CD4-positive, alpha-beta T cell (primary cell): ENCODE data around the gene HEPHL1. TPM values are rescaled to one million over a fixed set of nuclear protein-coding genes. Genes with fewer than 3 reads are reported as not detected.

Source experiments
- ATAC-seq: fragments of 200-7000 bp; cut with Tn5 transposase; one replicate; pipeline ENCODE4 v1.10.0; 2022; ENCODE audit warnings: mild to moderate bottlenecking; ENCODE audit not compliant: poor library complexity
- CTCF ChIA-PET: fragments of 350-600 bp; sonication (Branson Sonifier 250); formaldehyde crosslinking; loops from one replicate; lab custom pipeline; 2021; ENCODE audit warnings: antibody characterized with exemption, inconsistent platforms; lab: Charles Lee
- POLR2A ChIA-PET: fragments of 350-600 bp; sonication (Branson Sonifier 250); formaldehyde crosslinking; loops from one replicate; lab custom pipeline; 2021; ENCODE audit warnings: antibody characterized with exemption, inconsistent platforms; lab: Charles Lee
- DNase-seq, 14 experiments: peaks; one replicate each; pipeline ENCODE4 v3.0.0-alpha.2; 2013 to 2020; ENCODE audit warnings: mixed read lengths in 2 of 14
- H3K27ac ChIP-seq, 2 donors: one replicate each; pipeline versions ENCODE4 v1.5.1 to v1.7.0; 2013; ENCODE audit warnings: low read length in 2 of 2, low read depth in 1 of 2, mild to moderate bottlenecking in 1 of 2
- H3K27me3 ChIP-seq, 2 experiments: 1 replicate in 1 of 2; 2 replicates in 1 of 2; pipeline versions ENCODE4 v1.6.1 to v1.7.0; 2013; ENCODE audit warnings: low read length in 2 of 2, control low read depth in 1 of 2, mild to moderate bottlenecking in 1 of 2, moderate library complexity in 1 of 2; ENCODE audit not compliant: insufficient read depth in 2 of 2, control insufficient read depth in 1 of 2
- H3K36me3 ChIP-seq: one replicate; pipeline ENCODE4 v1.6.1; 2013; ENCODE audit warnings: low read length, control low read depth; ENCODE audit not compliant: insufficient read depth
- H3K4me1 ChIP-seq: one replicate; pipeline ENCODE4 v1.6.1; 2013; ENCODE audit warnings: low read length, control low read depth; ENCODE audit not compliant: insufficient read depth
- H3K4me3 ChIP-seq: one replicate; pipeline ENCODE4 v1.5.1; 2013; ENCODE audit warnings: mild to moderate bottlenecking, low read length, moderate library complexity
- H3K9me3 ChIP-seq, 2 experiments: 1 replicate in 1 of 2; 2 replicates in 1 of 2; pipeline versions ENCODE4 v1.6.1 to v1.7.0; 2013; ENCODE audit warnings: low read length in 2 of 2, mild to moderate bottlenecking in 2 of 2, control low read depth in 1 of 2, moderate library complexity in 1 of 2; ENCODE audit not compliant: control insufficient read depth in 1 of 2, insufficient read depth in 1 of 2
- H3K27ac Mint-ChIP-seq: one replicate; pipeline ENCODE4 v1.8.0; 2020; ENCODE audit warnings: mixed read lengths
- H3K27me3 Mint-ChIP-seq: one replicate; pipeline ENCODE4 v1.8.0; 2021; ENCODE audit warnings: mixed read lengths
- H3K36me3 Mint-ChIP-seq: one replicate; pipeline ENCODE4 v1.8.0; 2021; ENCODE audit warnings: low read depth, mixed read lengths
- H3K4me1 Mint-ChIP-seq: one replicate; pipeline ENCODE4 v1.8.0; 2021; ENCODE audit warnings: low read depth, mixed read lengths
- H3K4me3 Mint-ChIP-seq: one replicate; pipeline ENCODE4 v1.8.0; 2020; ENCODE audit warnings: mild to moderate bottlenecking, mixed read lengths
- H3K9me3 Mint-ChIP-seq: one replicate; pipeline ENCODE4 v1.8.0; 2020; ENCODE audit warnings: mixed read lengths
- intact Hi-C, 2 experiments: fragments of 100-400 bp; cut with DNase I in 1 of 2; cut with micrococcal nuclease in 1 of 2; formaldehyde crosslinking; loops; one replicate each; pipeline versions ENCODE4 v1.15.1 to v1.9.0; 2023 to 2025; cut with DNase I, micrococcal nuclease
- total RNA-seq, 174 experiments: library from RNA in 2 of 174; stranded (reverse) in 2 of 174; gene quantifications; one replicate each; pipeline ENCODE4 v1.2.3 and lab custom pipeline; 2021 to 2026
- TF ChIP-seq, protein P1 (sequence below): fragments of 200-600 bp; IDR thresholded peaks from one replicate; pipeline ENCODE4 v1.8.0; 2022; ENCODE audit warnings: antibody characterized with exemption, mild to moderate bottlenecking

The HEPHL1 gene
- total RNA-seq, 2 experiments from 2014 or later = not detected

DNA sequence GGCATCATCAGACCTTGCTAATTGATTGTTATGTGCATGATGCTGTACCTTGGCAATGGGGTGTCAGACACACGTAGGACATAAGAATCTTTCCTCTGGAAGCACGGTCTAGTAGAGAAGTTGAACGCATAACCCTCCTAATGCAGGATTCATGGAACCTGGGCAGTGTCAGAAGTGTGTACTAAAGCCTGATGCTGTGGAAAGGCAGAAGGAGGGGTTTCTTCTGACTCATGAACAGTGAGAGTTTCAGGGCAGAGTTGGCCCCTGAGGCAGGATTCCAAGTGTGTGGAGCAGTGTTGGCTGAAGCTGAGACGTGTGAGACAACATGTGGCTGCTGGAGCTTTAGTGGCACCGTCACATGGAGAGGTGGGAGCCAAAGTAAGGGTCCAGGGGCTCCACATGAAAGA, 111.0 kb downstream of the HEPHL1 start:
- H3K36me3 Mint-ChIP-seq = no peaks in the 10 kb centered on the region
- H3K27ac ChIP-seq = no peak overlapping the region
- peaks cover 0 to 9% of the 10 kb centered on the region in 2 experiments for H3K9me3 ChIP-seq
- H3K4me3 Mint-ChIP-seq = no peak overlapping the region
- no peak for ATAC-seq
- intact Hi-C loops = loop anchor here in 1 of 2 experiments (10.0 kb wide), 1 partner anchor 937 kb away; the partner anchor contains the start of gene SLC36A4
- peaks cover 59% of the 10 kb centered on the region for H3K4me1 ChIP-seq
- no peaks in the 10 kb centered on the region for H3K27me3 Mint-ChIP-seq
- TF ChIP-seq, protein P1, sequence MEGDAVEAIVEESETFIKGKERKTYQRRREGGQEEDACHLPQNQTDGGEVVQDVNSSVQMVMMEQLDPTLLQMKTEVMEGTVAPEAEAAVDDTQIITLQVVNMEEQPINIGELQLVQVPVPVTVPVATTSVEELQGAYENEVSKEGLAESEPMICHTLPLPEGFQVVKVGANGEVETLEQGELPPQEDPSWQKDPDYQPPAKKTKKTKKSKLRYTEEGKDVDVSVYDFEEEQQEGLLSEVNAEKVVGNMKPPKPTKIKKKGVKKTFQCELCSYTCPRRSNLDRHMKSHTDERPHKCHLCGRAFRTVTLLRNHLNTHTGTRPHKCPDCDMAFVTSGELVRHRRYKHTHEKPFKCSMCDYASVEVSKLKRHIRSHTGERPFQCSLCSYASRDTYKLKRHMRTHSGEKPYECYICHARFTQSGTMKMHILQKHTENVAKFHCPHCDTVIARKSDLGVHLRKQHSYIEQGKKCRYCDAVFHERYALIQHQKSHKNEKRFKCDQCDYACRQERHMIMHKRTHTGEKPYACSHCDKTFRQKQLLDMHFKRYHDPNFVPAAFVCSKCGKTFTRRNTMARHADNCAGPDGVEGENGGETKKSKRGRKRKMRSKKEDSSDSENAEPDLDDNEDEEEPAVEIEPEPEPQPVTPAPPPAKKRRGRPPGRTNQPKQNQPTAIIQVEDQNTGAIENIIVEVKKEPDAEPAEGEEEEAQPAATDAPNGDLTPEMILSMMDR = no peak
- H3K27ac Mint-ChIP-seq = no peak overlapping the region
- POLR2A ChIA-PET = no interaction called here
- CTCF ChIA-PET = no interaction called here
- peaks cover 45% of the 10 kb centered on the region for H3K4me1 Mint-ChIP-seq
- no peak overlapping the region for H3K4me3 ChIP-seq
- H3K27me3 ChIP-seq = no peaks in the 10 kb centered on the region
- peaks cover 2% of the 10 kb centered on the region for H3K9me3 Mint-ChIP-seq
- H3K36me3 ChIP-seq = no peaks in the 10 kb centered on the region
- DNase-seq = no peak

DNA sequence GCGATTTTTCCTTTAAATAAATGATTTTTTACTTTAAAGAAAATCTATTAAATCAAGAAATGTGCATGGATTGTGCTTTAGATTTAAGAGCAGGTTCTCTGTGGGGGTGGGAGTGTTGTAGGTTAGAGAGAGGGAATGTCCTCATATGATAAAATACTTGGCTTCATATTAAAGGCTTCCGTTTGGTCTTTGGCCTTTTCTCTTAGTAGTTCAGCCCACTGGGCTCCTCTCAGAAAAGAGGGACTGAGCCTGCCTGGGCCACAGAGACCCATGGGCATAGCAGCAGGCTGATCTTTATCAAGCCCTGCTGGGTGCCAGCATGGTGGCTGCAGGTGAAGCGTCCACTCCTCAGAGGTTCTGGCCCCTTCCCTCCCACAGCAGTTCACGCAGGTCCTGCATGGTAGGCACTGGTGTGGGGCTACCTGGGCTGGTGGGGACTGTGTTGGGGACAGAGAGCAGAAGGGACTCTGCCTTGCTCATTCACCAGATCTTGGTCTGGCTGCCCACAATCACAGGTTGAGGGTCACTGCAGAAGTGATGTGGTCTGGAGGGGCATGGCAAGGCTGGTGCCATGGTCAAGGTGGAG, 111.8 kb downstream of the HEPHL1 start:
- DNase-seq (no peak), ATAC-seq (no peak)
- peaks cover 2% of the 10 kb centered on the region for H3K9me3 Mint-ChIP-seq
- H3K27ac Mint-ChIP-seq = no peak overlapping the region
- Histone ChIP-seq H3K27ac (no peak overlapping the region), H3K36me3 (no peaks in the 10 kb centered on the region), H3K27me3 (no peaks in the 10 kb centered on the region), H3K4me3 (no peak overlapping the region), H3K9me3 (peaks cover 0 to 11% of the 10 kb centered on the region in 2 experiments), H3K4me1 (peaks cover 54% of the 10 kb centered on the region)
- ChIA-PET CTCF (no interaction called here), POLR2A (no interaction called here)
- TF ChIP-seq, protein P1 = no peak
- H3K4me3 Mint-ChIP-seq = no peak overlapping the region
- H3K36me3 Mint-ChIP-seq = no peaks in the 10 kb centered on the region
- peaks cover 38% of the 10 kb centered on the region for H3K4me1 Mint-ChIP-seq
- intact Hi-C loops = loop anchor here in 1 of 2 experiments (10.0 kb wide), 1 partner anchor 938 kb away; the partner anchor contains the start of gene SLC36A4
- no peaks in the 10 kb centered on the region for H3K27me3 Mint-ChIP-seq

DNA sequence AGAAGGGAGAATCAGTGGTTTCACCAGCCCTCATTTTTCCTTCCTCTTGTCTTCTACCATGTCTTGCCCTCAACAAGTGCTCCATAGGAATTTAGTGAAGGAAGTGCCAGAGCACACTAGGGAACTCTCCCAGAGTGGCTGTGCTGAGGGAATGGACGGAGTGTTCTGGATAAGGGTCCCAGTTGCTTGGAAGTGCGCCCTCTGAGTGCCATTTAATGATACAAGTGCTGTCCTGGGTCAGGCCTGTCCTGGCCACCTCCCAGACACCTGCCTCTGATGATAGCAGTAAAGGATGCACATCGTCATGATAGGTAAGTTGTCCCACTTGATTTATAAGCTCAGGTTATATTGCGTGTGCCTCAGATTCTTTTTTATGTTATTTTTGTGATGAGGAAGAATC, 112.6 kb downstream of the HEPHL1 start:
- Histone ChIP-seq H3K27ac (no peak overlapping the region), H3K36me3 (no peaks in the 10 kb centered on the region), H3K4me3 (no peak overlapping the region), H3K4me1 (peaks cover 49% of the 10 kb centered on the region), H3K27me3 (no peaks in the 10 kb centered on the region), H3K9me3 (peaks cover 0 to 11% of the 10 kb centered on the region in 2 experiments)
- H3K36me3 Mint-ChIP-seq = no peaks in the 10 kb centered on the region
- H3K27ac Mint-ChIP-seq = no peak overlapping the region
- H3K27me3 Mint-ChIP-seq = no peaks in the 10 kb centered on the region
- intact Hi-C loops = loop anchor here in 1 of 2 experiments (10.0 kb wide), 1 partner anchor 939 kb away; the partner anchor contains the start of gene SLC36A4
- DNase-seq (no peak), ATAC-seq (no peak)
- peaks cover 2% of the 10 kb centered on the region for H3K9me3 Mint-ChIP-seq
- H3K4me3 Mint-ChIP-seq = no peak overlapping the region
- CTCF ChIA-PET = no interaction called here
- H3K4me1 Mint-ChIP-seq = peaks cover 39% of the 10 kb centered on the region
- TF ChIP-seq, protein P1 = no peak
- POLR2A ChIA-PET = no interaction called here
